Esophagus squamous epithelium (tissue), 4 donors: ENCODE results near the gene CDC42BPA.

Source experiments
- CTCF ChIP-seq, 6 experiments: fragments of 450-650 bp in 4 of 6; fragments of 200-600 bp in 2 of 6; sonication (generic) in 2 of 6; IDR thresholded peaks; one replicate each; pipeline ENCODE4 v1.5.1; 2016 to 2019; ENCODE audit warnings: antibody characterized with exemption in 6 of 6, mild to moderate bottlenecking in 4 of 6, moderate library complexity in 4 of 6
- POLR2A ChIP-seq, 4 donors: fragments of 450-650 bp; IDR thresholded peaks; one replicate each; pipeline ENCODE4 v1.6.1; 2017; ENCODE audit warnings: antibody characterized with exemption in 4 of 4, mild to moderate bottlenecking in 4 of 4, moderate library complexity in 3 of 4

GRCh38 chr1:227244339-227245118 lies 73.8 kb downstream of the CDC42BPA start:
- no peak for TF ChIP-seq CTCF (IDR thresholded peaks at IDR 0.05)
- TF ChIP-seq POLR2A (IDR thresholded peaks at IDR 0.05): no peak
